Measurements from ENCODE around the gene TMEM121.

- TF ChIP-seq CEBPB (IDR thresholded peaks at IDR 0.05; ENCODE audit: low read depth, low read length) (no peak), CTCF (IDR thresholded peaks at IDR 0.05; ENCODE audit: control extremely low read depth in 1 of 3, insufficient read depth in 1 of 3, low read depth in 1 of 3, low read length in 3 of 3) (no peak), NRF1 (IDR thresholded peaks at IDR 0.05; ENCODE audit: low read depth, low read length) (no peak), SP2 (IDR thresholded peaks at IDR 0.05; ENCODE audit: low read length) (no peak), JUN (IDR thresholded peaks at IDR 0.05; ENCODE audit: low read depth, low read length) (no peak), EP300 (IDR thresholded peaks at IDR 0.05; ENCODE audit: borderline replicate concordance in 1 of 2, low read depth in 2 of 2, low read length in 2 of 2) (no peak), CHD2 (IDR thresholded peaks at IDR 0.05; ENCODE audit: low read length) (no peak), SIN3A (conservative IDR thresholded peaks at IDR 0.05 in 1 of 2, IDR thresholded peaks at IDR 0.05 in 1 of 2; ENCODE audit: low read depth in 1 of 2, low read length in 2 of 2) (no peak), KDM1A (IDR thresholded peaks at IDR 0.05; ENCODE audit: borderline replicate concordance, low read length) (no peak), POLR2A (IDR thresholded peaks at IDR 0.05; ENCODE audit: control extremely low read depth in 1 of 2, low read depth in 2 of 2, low read length in 2 of 2) (no peak), MAX (IDR thresholded peaks at IDR 0.05) (no peak)
Observed at GRCh38 chr14:105499256-105500035, 26.9 kb upstream of the TMEM121 start.

Measured in H1 (cell line).